RKO (cell line): ENCODE data around the gene SMTNL1.

Experiments
- DNase-seq: peaks from one replicate; pipeline ENCODE4 v3.0.0-alpha.2; 2016; ENCODE audit warnings: low spot score

The SMTNL1 gene

DNA sequence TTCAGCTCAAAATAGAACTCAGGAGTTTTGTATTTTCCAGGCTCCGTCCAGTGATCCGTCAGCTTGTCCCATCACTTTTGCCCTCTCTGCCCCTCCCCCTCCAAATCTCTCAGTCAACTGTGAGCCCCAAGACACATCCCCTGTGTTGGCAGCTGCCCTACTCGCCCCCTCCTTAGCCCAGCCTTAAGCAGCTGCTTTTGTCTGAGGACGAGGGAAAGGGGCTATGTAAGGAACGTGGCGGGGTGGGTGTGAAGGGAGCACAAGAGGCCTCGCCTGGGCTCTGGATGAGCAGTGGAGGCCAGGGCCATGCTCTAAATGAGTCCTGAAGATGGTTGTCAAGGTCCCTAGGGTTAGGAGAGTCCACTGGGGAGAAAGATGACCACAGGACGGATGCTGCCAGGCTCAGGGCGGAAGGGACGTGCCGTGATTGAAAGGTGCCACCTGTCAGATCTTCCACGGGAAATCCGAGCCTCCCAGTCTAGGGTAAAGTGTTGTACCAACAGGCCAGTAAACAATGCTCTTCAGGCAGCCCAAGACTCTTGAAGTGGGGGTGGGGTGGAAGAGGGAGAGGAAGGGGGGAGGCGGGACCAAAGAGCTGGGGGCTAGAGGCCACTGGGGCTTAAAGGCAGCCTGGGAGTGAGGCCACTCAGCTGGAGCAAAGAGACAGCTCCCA, at the start of gene SMTNL1:
SMTNL1 (plus strand) TSS at position 649 of the 673 bp plus-strand sequence. CDS start 5,048 bp downstream, outside the sequence.
- no peak for DNase-seq

DNA sequence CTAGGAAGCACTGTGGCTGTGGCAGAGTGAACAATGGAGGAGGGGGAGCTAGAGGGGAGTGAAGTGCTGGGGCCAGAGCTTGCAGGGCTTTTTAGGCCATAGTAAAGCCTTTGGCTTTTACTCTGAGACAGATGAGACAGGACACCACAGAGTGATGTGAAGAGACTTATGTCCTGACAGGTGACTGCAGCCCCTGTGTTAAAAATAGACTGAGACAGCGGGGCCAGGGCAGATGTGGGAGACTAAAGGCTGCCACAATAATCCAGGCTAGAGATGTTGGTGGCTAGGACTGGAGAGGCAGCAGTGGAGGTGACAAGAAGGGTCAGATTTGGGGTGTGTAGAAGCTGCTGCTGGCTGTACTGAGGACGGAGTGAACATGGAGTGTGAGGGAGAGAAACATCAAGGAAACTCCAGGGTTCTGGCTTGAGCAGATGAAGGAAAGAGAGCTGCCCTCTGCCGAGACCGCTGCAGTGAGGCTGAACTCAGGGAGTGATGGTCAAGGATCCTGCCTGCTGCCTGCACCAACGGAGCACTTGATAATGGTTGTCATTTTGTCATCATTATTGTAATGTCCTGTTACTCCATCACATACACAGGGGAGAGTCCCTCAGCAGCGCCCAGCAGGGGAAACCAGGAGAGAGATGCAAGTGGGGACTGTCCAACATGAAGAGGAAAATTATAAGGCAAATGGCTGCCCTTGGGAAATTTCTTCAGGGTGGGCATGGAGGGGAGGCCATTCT, 49.3 kb upstream of the SMTNL1 start:
- DNase-seq = no peak

GRCh38 chr11:57490456-57491248, 46.7 kb upstream of the SMTNL1 start:
- peak; percentile 65 for DNase-seq

- peak; percentile 37 for DNase-seq
These were observed 45.9 kb upstream of the SMTNL1 start for GRCh38 chr11:57491371-57492061.

GRCh38 chr11:57493507-57494503, 43.6 kb upstream of the SMTNL1 start:
- no peak for DNase-seq

- DNase-seq = no peak
These were observed 41.1 kb upstream of the SMTNL1 start for GRCh38 chr11:57496109-57496820.

DNA sequence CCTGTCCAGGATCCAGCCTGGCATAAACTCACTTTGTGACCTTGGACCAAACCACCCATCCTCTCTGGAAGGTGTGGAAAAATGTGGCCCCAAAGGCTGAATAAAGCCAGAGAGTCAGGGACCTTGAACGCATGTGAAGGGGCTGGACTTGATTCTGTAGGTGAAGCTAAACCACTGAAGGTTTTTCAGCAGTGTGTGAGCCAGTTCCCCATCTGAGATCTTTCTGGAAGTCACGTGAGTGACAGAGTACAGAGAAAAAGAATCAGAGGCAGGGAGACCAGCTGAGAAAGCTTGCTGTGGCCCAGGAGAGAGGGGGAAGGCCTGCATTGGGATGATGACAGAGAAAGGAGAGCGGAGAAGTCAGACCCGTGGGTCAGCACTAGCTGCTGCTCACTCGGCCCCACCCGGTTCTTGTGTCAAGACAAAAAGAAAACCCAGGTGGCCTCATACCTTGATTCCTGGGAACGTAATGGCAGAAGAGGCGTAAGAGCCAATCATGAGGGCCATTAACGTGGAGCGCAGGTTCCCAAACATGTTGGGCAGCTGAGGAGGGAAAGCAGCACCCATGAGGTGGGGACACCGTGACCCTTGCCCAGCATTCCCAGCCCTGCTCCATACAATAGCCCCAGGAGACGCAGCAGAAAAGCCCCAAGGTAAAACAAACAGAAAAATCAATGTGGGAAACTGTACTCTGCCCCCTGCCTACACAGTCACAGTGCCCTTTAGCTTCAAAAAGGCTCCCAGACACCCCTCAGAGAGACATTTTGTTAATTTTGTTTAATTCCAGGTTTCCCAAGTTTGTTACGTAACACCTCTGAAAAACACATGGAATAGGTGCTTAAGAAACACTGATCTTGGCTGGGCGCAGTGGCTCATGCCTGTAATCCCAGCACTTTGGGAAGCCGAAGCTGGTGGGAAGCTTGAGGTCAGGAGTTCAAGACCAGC, 39.8 kb upstream of the SMTNL1 start:
- no peak for DNase-seq

GRCh38 chr11:57498540-57498939, 38.9 kb upstream of the SMTNL1 start:
- DNase-seq = no peak

DNA sequence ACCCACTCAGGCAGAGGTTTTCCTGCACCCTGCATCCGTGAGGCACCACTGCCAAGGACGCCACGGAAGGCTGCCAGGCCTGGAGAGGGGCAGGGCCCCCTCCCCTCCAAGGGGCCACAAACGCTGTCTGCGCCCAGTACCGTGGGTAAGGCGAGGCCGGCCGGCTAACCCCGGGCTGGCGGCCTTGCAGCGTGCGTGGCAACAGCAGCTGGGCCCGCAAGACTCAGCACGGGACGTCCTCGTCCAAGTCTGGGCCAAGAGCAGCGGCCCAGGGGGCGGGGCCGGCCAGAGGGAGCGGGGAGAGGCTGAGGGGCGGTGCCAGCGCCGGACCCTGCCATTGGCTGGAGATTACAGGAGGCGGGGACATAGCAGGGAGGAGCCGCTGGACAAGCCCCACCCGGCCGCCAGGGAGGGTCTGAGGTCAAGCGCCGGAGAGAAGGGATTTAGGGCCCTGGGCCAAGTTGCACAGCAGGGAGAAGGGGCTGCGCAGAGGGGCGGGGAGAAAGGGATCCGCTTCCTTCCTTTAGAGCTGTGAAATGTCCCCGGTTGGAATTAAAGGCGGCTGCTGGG, 37.9 kb upstream of the SMTNL1 start:
- DNase-seq = no peak

- DNase-seq = no peak
These were observed 37.4 kb upstream of the SMTNL1 start for GRCh38 chr11:57499983-57500461.

GRCh38 chr11:57500515-57500914, 36.9 kb upstream of the SMTNL1 start:
- no peak for DNase-seq

DNA sequence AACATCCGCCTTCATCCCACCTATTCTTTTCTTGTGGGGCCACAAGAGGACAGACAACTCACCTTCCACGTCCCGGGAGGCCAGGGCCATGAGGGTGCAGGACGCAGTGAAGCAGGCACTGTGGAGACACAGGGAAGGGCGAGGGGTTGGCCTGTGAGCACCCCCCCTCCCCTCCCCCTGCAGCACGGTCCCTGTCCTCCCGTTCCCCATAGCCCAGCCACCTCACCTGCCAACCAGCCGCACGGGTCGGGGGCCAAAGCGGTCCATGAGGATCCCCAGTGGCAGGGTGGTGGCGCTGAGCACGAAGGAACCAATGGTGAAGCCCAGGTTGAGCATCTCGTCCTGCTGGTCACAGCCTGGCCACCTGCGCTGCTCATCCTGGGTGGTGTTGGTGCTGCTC, 36.5 kb upstream of the SMTNL1 start:
- no peak for DNase-seq

GRCh38 chr11:57501953-57502352, 35.4 kb upstream of the SMTNL1 start:
- no peak for DNase-seq

DNA sequence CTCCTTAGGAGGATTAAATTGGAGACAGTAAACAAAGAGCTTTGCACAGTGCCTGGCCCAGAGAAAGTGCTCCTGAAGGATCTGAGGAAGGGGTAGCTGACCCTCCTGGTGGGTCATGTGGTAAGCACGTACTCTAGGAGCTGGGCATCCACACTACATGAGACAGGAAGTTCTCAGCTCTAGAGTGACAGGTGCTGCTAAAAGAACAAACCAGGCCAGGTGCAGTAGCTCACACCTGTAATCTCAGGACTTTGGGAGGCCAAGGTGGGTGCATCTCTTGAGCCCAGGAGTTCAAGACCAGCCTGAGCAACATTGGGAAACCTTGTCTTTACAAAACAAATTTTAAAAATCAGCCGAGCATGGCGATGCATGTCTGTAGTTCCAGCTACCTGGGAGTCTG, 35.0 kb upstream of the SMTNL1 start:
- DNase-seq = no peak

- no peak for DNase-seq
These were observed 34.5 kb upstream of the SMTNL1 start for GRCh38 chr11:57502870-57503269.

DNA sequence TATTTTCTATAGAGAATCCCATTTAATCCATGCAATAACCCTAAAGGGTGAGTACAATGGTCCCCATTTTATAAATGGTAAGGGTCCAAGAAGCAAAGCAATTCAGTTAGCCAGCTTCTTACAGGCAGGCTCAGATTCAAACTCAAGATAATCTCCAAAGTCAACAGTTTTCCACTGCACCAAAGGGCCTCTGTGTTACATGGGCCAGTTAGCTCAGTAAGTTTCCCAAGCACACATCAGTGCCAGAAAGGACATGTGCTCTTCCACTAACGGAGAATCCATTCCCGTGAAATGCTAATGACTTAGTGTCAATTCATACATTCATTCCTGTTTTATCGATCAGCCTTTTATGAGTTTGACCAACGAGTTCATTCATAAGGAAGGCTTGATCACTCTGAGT, 32.9 kb upstream of the SMTNL1 start:
- no peak for DNase-seq

- DNase-seq = no peak
These were observed 30.9 kb upstream of the SMTNL1 start for GRCh38 chr11:57506522-57506921.

DNA sequence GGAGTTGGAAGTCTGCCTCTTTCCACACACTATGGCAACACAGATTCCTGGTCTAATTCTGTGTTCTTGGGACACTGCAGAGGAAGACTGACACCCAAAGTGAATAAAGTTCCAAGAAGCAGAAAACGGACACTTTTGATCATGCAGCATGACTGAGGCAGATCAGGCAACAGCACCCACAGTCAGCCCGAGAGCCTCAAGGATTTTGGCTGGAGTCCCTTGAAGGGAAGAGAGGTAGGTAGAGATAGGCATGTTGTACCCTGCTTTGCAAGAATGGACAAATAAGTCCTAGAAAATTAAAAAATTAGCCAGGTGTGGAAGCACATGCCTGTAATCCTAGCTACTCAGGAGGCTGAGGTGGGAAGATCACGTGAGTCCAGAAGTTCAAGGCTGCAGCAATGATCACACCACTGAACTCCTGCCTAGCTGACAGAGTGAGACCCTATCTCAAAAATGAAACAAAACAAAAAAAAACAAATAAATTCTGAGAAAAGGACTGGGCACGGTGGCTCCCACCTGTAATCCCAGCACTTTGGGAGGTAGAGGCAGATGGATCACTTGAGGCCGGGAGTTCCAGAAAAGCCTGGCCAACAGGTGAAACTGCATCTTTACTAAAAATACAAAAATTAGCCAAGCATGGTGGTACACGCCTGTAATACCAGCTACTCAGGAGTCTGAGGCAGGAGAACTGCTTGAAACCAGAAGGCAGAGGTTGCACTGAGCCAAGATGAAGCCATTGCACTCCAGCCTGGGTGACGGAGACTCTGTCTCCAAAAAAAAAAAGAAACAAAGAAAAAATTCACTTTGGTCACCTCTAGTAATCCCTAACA, 28.8 kb upstream of the SMTNL1 start:
- DNase-seq = no peak
